ENCODE measurements around the gene SOX2. TPM values are rescaled to one million over a fixed set of nuclear protein-coding genes. Genes with fewer than 3 reads are reported as not detected.

SOX2 gene
- total and polyA plus RNA-seq, 12 donors: 0.10 to 0.88 (median 0.13) TPM; not detected in 3

GRCh38 chr3:181710345-181711291 lies 1.1 kb upstream of the SOX2 start:
- WGBS, 2 donors: 5 to 7% methylated on average over 37 of the region's 37 CpGs
- DNase-seq (no peak), ATAC-seq (peak in 1 of 8 donors; percentile 37)
- intact Hi-C loops (cut with DNase I): loop anchor here in 5 of 10 donors (5.0 to 10.0 kb wide), 3 partner anchors 544 to 972 kb away; no protein-coding TSS in a partner anchor
- Histone ChIP-seq H3K27me3 (peaks cover 29 to 100% (median 100%) of the 10 kb centered on the region in 7 donors), H3K9me3 (no peaks in the 10 kb centered on the region), H3K27ac (no peak overlapping the region), H3K4me1 (peaks cover 0 to 32% (median 27%) of the 10 kb centered on the region in 9 donors), H3K4me3 (no peak overlapping the region), H3K36me3 (no peaks in the 10 kb centered on the region)
- no peak for TF ChIP-seq CTCF (IDR thresholded peaks at IDR 0.05)

- H3K4me3 ChIP-seq: peak overlapping the region in 7 of 10 donors; percentile 5 to 35 (median 30)
- no peaks in the 10 kb centered on the region for H3K36me3 ChIP-seq
- TF ChIP-seq CTCF (IDR thresholded peaks at IDR 0.05): no peak
- peaks cover 0 to 32% (median 27%) of the 10 kb centered on the region in 9 donors for H3K4me1 ChIP-seq
- peak overlapping the region in 1 of 10 donors; percentile 36 for H3K27ac ChIP-seq
- 1 to 2% methylated on average over 44 of the region's 44 CpGs for WGBS, 2 donors
- DNase-seq (no peak), ATAC-seq (peak in 1 of 8 donors; percentile 47)
- no peaks in the 10 kb centered on the region for H3K9me3 ChIP-seq
- intact Hi-C loops (cut with DNase I): loop anchor here in 5 of 10 donors (5.0 to 10.0 kb wide), 3 partner anchors 543 to 970 kb away; no protein-coding TSS in a partner anchor
- H3K27me3 ChIP-seq: peaks cover 24 to 100% (median 100%) of the 10 kb centered on the region in 7 donors
These were observed 464 bp downstream of the SOX2 start for GRCh38 chr3:181712226-181712552.

DNA sequence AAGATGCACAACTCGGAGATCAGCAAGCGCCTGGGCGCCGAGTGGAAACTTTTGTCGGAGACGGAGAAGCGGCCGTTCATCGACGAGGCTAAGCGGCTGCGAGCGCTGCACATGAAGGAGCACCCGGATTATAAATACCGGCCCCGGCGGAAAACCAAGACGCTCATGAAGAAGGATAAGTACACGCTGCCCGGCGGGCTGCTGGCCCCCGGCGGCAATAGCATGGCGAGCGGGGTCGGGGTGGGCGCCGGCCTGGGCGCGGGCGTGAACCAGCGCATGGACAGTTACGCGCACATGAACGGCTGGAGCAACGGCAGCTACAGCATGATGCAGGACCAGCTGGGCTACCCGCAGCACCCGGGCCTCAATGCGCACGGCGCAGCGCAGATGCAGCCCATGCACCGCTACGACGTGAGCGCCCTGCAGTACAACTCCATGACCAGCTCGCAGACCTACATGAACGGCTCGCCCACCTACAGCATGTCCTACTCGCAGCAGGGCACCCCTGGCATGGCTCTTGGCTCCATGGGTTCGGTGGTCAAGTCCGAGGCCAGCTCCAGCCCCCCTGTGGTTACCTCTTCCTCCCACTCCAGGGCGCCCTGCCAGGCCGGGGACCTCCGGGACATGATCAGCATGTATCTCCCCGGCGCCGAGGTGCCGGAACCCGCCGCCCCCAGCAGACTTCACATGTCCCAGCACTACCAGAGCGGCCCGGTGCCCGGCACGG lies 991 bp downstream of the SOX2 start:
- ATAC-seq (peak in 4 of 8 donors; percentile 29 to 78 (median 57)), DNase-seq (no peak)
- peak overlapping the region in 6 of 10 donors; percentile 5 to 35 (median 30) for H3K4me3 ChIP-seq
- intact Hi-C loops (cut with DNase I): loop anchor here in 5 of 10 donors (5.0 to 10.0 kb wide), 3 partner anchors 542 to 970 kb away; no protein-coding TSS in a partner anchor
- no peaks in the 10 kb centered on the region for H3K9me3 ChIP-seq
- TF ChIP-seq CTCF (IDR thresholded peaks at IDR 0.05): no peak
- H3K4me1 ChIP-seq: peaks cover 0 to 32% (median 27%) of the 10 kb centered on the region in 9 donors
- H3K27me3 ChIP-seq: peaks cover 30 to 100% (median 100%) of the 10 kb centered on the region in 7 donors
- WGBS, 2 donors: 2 to 3% methylated on average over 65 of the region's 65 CpGs
- H3K36me3 ChIP-seq: no peaks in the 10 kb centered on the region
- H3K27ac ChIP-seq: peak overlapping the region in 1 of 10 donors; percentile 36

DNA sequence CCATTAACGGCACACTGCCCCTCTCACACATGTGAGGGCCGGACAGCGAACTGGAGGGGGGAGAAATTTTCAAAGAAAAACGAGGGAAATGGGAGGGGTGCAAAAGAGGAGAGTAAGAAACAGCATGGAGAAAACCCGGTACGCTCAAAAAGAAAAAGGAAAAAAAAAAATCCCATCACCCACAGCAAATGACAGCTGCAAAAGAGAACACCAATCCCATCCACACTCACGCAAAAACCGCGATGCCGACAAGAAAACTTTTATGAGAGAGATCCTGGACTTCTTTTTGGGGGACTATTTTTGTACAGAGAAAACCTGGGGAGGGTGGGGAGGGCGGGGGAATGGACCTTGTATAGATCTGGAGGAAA lies 1.5 kb downstream of the SOX2 start:
- intact Hi-C loops (cut with DNase I): loop anchor here in 5 of 10 donors (5.0 to 10.0 kb wide), 3 partner anchors 542 to 969 kb away; no protein-coding TSS in a partner anchor
- Histone ChIP-seq H3K4me3 (peak overlapping the region in 1 of 10 donors; percentile 32), H3K9me3 (no peaks in the 10 kb centered on the region), H3K36me3 (no peaks in the 10 kb centered on the region), H3K4me1 (peaks cover 0 to 32% (median 27%) of the 10 kb centered on the region in 9 donors), H3K27ac (no peak overlapping the region), H3K27me3 (peaks cover 32 to 100% (median 100%) of the 10 kb centered on the region in 7 donors)
- 3 to 6% methylated on average over 11 of the region's 11 CpGs for WGBS, 2 donors
- no peak for TF ChIP-seq CTCF (IDR thresholded peaks at IDR 0.05)
- ATAC-seq (no peak), DNase-seq (no peak)
